SK-N-SH treated with all-trans-retinoic acid at 6 μM for 48 hours (cell line): Measurements from ENCODE around the gene STIM2.

Source experiments
- ARNTL ChIP-seq: fragments of 450-650 bp; formaldehyde crosslinking; IDR thresholded peaks from 2 replicates; pipeline ENCODE4 v1.5.0; 2020; ENCODE audit warnings: low read depth, mild to moderate bottlenecking, moderate library complexity, borderline replicate concordance
- OSR1 ChIP-seq: fragments of 250-450 bp; sonication (Bioruptor Pico); IDR thresholded peaks from 2 replicates; pipeline ENCODE4 v1.8.0; 2022; ENCODE audit warnings: moderate library complexity, mild to moderate bottlenecking, inconsistent platforms
- PATZ1 ChIP-seq: fragments of 250-450 bp; sonication (Bioruptor Pico); IDR thresholded peaks from 2 replicates; pipeline ENCODE4 v1.8.0; 2020; ENCODE audit warnings: mild to moderate bottlenecking, moderate library complexity, borderline replicate concordance
- ZNF70 ChIP-seq: fragments of 450-650 bp; formaldehyde crosslinking; IDR thresholded peaks from 2 replicates; pipeline ENCODE4 v1.5.0; 2020; ENCODE audit warnings: mild to moderate bottlenecking, moderate library complexity
- TF ChIP-seq, protein P1 (sequence below): fragments of 250-450 bp; sonication (Bioruptor Pico); IDR thresholded peaks from 2 replicates; pipeline ENCODE4 v1.8.0; 2021; ENCODE audit warnings: low read depth, mild to moderate bottlenecking, moderate library complexity, borderline replicate concordance

DNA sequence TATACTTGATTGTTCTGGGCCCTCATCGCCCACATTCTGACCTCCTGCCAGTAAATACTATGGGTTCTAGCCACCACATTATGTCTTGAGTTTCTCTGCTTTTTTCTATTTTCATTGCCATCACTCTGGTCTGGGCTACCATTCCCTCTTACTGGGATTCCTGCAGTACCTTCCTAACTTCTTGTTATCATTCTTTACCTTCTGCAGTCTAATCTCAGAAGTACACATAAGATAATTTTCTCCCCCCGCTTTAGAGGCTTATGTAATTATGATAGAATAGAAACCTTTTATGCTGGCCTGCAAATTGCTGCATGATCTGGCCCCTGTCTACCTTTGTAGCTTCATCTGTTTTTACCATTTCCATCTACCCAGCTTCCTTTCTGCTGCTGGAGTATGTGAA is 19.2 kb downstream of the STIM2 start:
- TF ChIP-seq OSR1 (CRISPR knock-in tag), result no peak
- no peak for TF ChIP-seq ZNF70 (CRISPR knock-in tag)
- no peak for TF ChIP-seq PATZ1 (CRISPR knock-in tag)
- no peak for TF ChIP-seq ARNTL
- TF ChIP-seq, protein P1, sequence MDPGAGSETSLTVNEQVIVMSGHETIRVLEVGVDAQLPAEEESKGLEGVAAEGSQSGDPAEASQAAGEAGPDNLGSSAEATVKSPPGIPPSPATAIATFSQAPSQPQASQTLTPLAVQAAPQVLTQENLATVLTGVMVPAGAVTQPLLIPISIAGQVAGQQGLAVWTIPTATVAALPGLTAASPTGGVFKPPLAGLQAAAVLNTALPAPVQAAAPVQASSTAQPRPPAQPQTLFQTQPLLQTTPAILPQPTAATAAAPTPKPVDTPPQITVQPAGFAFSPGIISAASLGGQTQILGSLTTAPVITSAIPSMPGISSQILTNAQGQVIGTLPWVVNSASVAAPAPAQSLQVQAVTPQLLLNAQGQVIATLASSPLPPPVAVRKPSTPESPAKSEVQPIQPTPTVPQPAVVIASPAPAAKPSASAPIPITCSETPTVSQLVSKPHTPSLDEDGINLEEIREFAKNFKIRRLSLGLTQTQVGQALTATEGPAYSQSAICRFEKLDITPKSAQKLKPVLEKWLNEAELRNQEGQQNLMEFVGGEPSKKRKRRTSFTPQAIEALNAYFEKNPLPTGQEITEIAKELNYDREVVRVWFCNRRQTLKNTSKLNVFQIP (CRISPR knock-in tag), result no peak
